GM12872 (cell line): ENCODE results near the gene MLXIP.

Experiments used
- CTCF ChIP-seq: IDR thresholded peaks from 3 replicates; pipeline ENCODE4 v1.5.1; 2011; ENCODE audit warnings: low read depth, mild to moderate bottlenecking, low read length, moderate library complexity; ENCODE audit not compliant: insufficient read depth

Gene MLXIP

GRCh38 chr12:122138181-122138580 is 59.6 kb downstream of the MLXIP start:
- no peak for TF ChIP-seq CTCF

GRCh38 chr12:122138616-122139015 is 60.1 kb downstream of the MLXIP start:
- no peak for TF ChIP-seq CTCF

- TF ChIP-seq CTCF = no peak
These were observed 60.7 kb downstream of the MLXIP start for GRCh38 chr12:122139266-122139665.

- no peak for TF ChIP-seq CTCF
These were observed 61.4 kb downstream of the MLXIP start for GRCh38 chr12:122139941-122140340.

- TF ChIP-seq CTCF = no peak
These were observed 62.1 kb downstream of the MLXIP start for GRCh38 chr12:122140467-122141257.

- no peak for TF ChIP-seq CTCF
These were observed 63.6 kb downstream of the MLXIP start for GRCh38 chr12:122141911-122142725.

- no peak for TF ChIP-seq CTCF
These were observed 64.3 kb downstream of the MLXIP start for GRCh38 chr12:122142857-122143256.
